MCF 10A (cell line): Measurements from ENCODE around the gene TMEM132D. TPM values are rescaled to one million over a fixed set of nuclear protein-coding genes. Genes with fewer than 3 reads are reported as not detected.

ENCODE experiments used
- BruUV-seq: library from RNA; stranded (reverse); fragments of 400-500 nt; replicated peaks from 2 replicates; lab custom pipeline; 2021; lab: Mats Ljungman, UMichigan
- CTCF ChIA-PET: fragments of 300-600 bp; sonication (Branson Sonifier 250); formaldehyde crosslinking; extraction: SDS; loops from one replicate; lab custom pipeline; 2021; ENCODE audit warnings: antibody characterized with exemption, inconsistent platforms; lab: Yijun Ruan, JAX
- POLR2A ChIA-PET: fragments of 300-600, 350-650 bp; sonication (Branson Sonifier 250); formaldehyde crosslinking; extraction: SDS; loops from one replicate; lab custom pipeline; 2020; ENCODE audit warnings: antibody characterized with exemption, inconsistent platforms; lab: Yijun Ruan, JAX
- DNase-seq: peaks from one replicate; pipeline ENCODE4 v3.0.0-alpha.2; 2018; ENCODE audit not compliant: unreplicated experiment
- H3K27ac Mint-ChIP-seq: one replicate; pipeline ENCODE4 v1.8.0; 2022; ENCODE audit warnings: mild to moderate bottlenecking, low read depth, mixed read lengths; ENCODE audit not compliant: unreplicated experiment
- H3K27me3 Mint-ChIP-seq: one replicate; pipeline ENCODE4 v1.8.0; 2022; ENCODE audit warnings: mixed read lengths; ENCODE audit not compliant: insufficient read depth, unreplicated experiment
- H3K36me3 Mint-ChIP-seq: one replicate; pipeline ENCODE4 v1.8.0; 2022; ENCODE audit warnings: mild to moderate bottlenecking, moderate library complexity, mixed read lengths; ENCODE audit not compliant: insufficient read depth, unreplicated experiment
- H3K4me1 Mint-ChIP-seq: one replicate; pipeline ENCODE4 v1.8.0; 2022; ENCODE audit warnings: mixed read lengths; ENCODE audit not compliant: insufficient read depth, unreplicated experiment
- H3K4me3 Mint-ChIP-seq: one replicate; pipeline ENCODE4 v1.8.0; 2022; ENCODE audit warnings: mild to moderate bottlenecking, moderate library complexity, mixed read lengths; ENCODE audit not compliant: unreplicated experiment
- H3K9me3 Mint-ChIP-seq: one replicate; pipeline ENCODE4 v1.8.0; 2022; ENCODE audit warnings: mixed read lengths; ENCODE audit not compliant: unreplicated experiment
- CTCF ChIP-seq: fragments of 200-600 bp; IDR thresholded peaks from one replicate; pipeline ENCODE4 v1.8.0; 2022; ENCODE audit warnings: antibody characterized with exemption, mild to moderate bottlenecking; ENCODE audit not compliant: unreplicated experiment
- intact Hi-C: fragments of 100-400 bp; cut with micrococcal nuclease; formaldehyde crosslinking; loops from 2 replicates; pipeline ENCODE4 v1.14.1; 2022
- total RNA-seq: library from RNA; stranded (reverse); gene quantifications from 2 replicates; pipeline ENCODE4 v1.2.3, GENCODE V29; 2022

TMEM132D gene
- total RNA-seq, 1 experiment from 2014 or later: not detected

GRCh38 chr12:129481921-129482320, 421.9 kb downstream of the TMEM132D start:
- Mint-ChIP-seq H3K4me3 (no peak overlapping the region), H3K4me1 (no peaks in the 10 kb centered on the region), H3K27me3 (no peaks in the 10 kb centered on the region), H3K9me3 (peaks cover 8% of the 10 kb centered on the region), H3K27ac (no peak overlapping the region), H3K36me3 (no peaks in the 10 kb centered on the region)
- DNase-seq: no peak
- ChIA-PET CTCF (no interaction called here), POLR2A (no interaction called here)
- no peak for TF ChIP-seq CTCF
- intact Hi-C loops: no loop called here
- BruUV-seq: no TSS peak

- Mint-ChIP-seq H3K4me1 (no peaks in the 10 kb centered on the region), H3K27me3 (no peaks in the 10 kb centered on the region), H3K4me3 (no peak overlapping the region), H3K9me3 (peaks cover 33% of the 10 kb centered on the region), H3K36me3 (no peaks in the 10 kb centered on the region), H3K27ac (no peak overlapping the region)
- intact Hi-C loops: no loop called here
- TF ChIP-seq CTCF: no peak
- no TSS peak for BruUV-seq
- DNase-seq: no peak
- POLR2A ChIA-PET: no interaction called here
- CTCF ChIA-PET: no interaction called here
Measured at GRCh38 chr12:129470196-129470595, 433.6 kb downstream of the TMEM132D start.

DNA sequence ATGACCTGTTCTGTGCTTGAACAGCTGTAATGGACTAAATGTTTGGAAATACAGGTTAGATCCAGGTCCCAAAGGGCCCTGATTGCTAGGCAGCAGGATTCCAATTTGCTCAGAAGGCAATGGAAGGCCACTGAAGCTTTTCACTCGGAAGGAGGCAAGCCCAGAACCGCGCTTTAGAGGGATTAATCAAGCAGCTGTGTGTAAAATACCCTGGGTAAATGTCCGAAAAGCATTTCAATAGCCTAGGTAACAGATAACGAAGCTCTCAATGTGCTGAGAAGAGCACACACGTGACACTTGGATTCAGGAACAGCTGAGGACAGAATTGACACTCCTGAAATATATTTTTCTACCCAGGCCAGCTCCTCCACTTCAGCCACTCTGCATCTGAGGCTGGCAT, 436.1 kb downstream of the TMEM132D start:
- no peak for TF ChIP-seq CTCF
- no peaks in the 10 kb centered on the region for H3K36me3 Mint-ChIP-seq
- no peaks in the 10 kb centered on the region for H3K4me1 Mint-ChIP-seq
- POLR2A ChIA-PET: no interaction called here
- H3K9me3 Mint-ChIP-seq: peaks cover 33% of the 10 kb centered on the region
- no peak overlapping the region for H3K27ac Mint-ChIP-seq
- H3K27me3 Mint-ChIP-seq: no peaks in the 10 kb centered on the region
- CTCF ChIA-PET: interaction anchor here (0.6 kb wide), 1 partner anchor 19 kb away, joined by 5 read pairs; no protein-coding TSS in a partner anchor
- no peak overlapping the region for H3K4me3 Mint-ChIP-seq
- intact Hi-C loops: no loop called here
- DNase-seq: no peak
- BruUV-seq: no TSS peak

DNA sequence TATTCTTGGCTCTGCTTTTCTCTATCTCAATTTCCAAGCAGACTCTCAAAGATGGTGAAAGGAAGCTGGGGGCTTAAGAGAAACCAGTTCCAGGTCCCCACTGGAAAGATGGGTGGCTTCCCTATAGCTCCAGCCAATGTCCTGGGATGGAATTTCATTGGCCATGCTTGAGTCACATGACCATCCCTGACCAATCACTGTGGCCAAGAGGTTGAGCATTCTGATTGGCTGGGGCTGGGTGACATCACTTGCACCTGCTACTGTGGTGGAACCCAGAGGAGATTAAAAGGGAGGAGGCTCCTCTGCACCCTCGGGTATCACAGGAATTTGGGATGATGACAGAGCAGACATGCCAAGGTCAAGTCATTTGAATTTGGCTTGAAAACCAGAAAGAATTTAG, 436.5 kb downstream of the TMEM132D start:
- Mint-ChIP-seq H3K4me1 (no peaks in the 10 kb centered on the region), H3K9me3 (peaks cover 35% of the 10 kb centered on the region), H3K27ac (no peak overlapping the region), H3K27me3 (no peaks in the 10 kb centered on the region), H3K36me3 (no peaks in the 10 kb centered on the region), H3K4me3 (no peak overlapping the region)
- ChIA-PET CTCF (no interaction called here), POLR2A (no interaction called here)
- intact Hi-C loops: no loop called here
- no peak for DNase-seq
- no peak for TF ChIP-seq CTCF
- no TSS peak for BruUV-seq
